ENCODE results near the gene DSCAML1.

DSCAML1 gene

GRCh38 chr11:117769533-117769932, 27.5 kb downstream of the DSCAML1 start:
- no peak for TF ChIP-seq CTCF (IDR thresholded peaks at IDR 0.05; ENCODE audit: low read depth, low read length)
- no peak for TF ChIP-seq EZH2phosphoT487 (IDR thresholded peaks at IDR 0.05; ENCODE audit: low read depth)
- no peak overlapping the region for H3K27ac ChIP-seq (ENCODE audit: low read length)
- no peaks in the 10 kb centered on the region for H3K9me3 ChIP-seq (ENCODE audit: insufficient read depth, low read length)
- H2AFZ ChIP-seq (ENCODE audit: low read depth, low read length) = no peak overlapping the region
- H3K4me1 ChIP-seq (ENCODE audit: low read length) = no peaks in the 10 kb centered on the region
- H3K79me2 ChIP-seq (ENCODE audit: low read length) = no peaks in the 10 kb centered on the region
- no peaks in the 10 kb centered on the region for H4K20me1 ChIP-seq (ENCODE audit: insufficient read depth, low read length)
- peaks cover 29% of the 10 kb centered on the region for H3K27me3 ChIP-seq (ENCODE audit: low read depth, low read length)
- H3K4me2 ChIP-seq (ENCODE audit: low read length) = no peak overlapping the region
- no peaks in the 10 kb centered on the region for H3K36me3 ChIP-seq (replicated peaks; ENCODE audit: low read depth, low read length)
- no peak overlapping the region for H3K9ac ChIP-seq (ENCODE audit: low read length)
- no peak overlapping the region for H3K4me3 ChIP-seq (ENCODE audit: low read length)

GRCh38 chr11:117768506-117768905, 28.5 kb downstream of the DSCAML1 start:
- Histone ChIP-seq H3K4me2 (ENCODE audit: low read length) (no peak overlapping the region), H2AFZ (ENCODE audit: low read depth, low read length) (no peak overlapping the region), H3K9ac (ENCODE audit: low read length) (no peak overlapping the region), H3K27me3 (ENCODE audit: low read depth, low read length) (peaks cover 28% of the 10 kb centered on the region), H3K27ac (ENCODE audit: low read length) (no peak overlapping the region), H3K9me3 (ENCODE audit: insufficient read depth, low read length) (no peaks in the 10 kb centered on the region), H3K36me3 (replicated peaks; ENCODE audit: low read depth, low read length) (no peaks in the 10 kb centered on the region), H3K4me1 (ENCODE audit: low read length) (no peaks in the 10 kb centered on the region), H3K79me2 (ENCODE audit: low read length) (no peaks in the 10 kb centered on the region), H3K4me3 (ENCODE audit: low read length) (no peak overlapping the region), H4K20me1 (ENCODE audit: insufficient read depth, low read length) (no peaks in the 10 kb centered on the region)
- TF ChIP-seq EZH2phosphoT487 (IDR thresholded peaks at IDR 0.05; ENCODE audit: low read depth) = no peak
- TF ChIP-seq CTCF (IDR thresholded peaks at IDR 0.05; ENCODE audit: low read depth, low read length) = no peak

- no peaks in the 10 kb centered on the region for H3K79me2 ChIP-seq (ENCODE audit: low read length)
- H3K27me3 ChIP-seq (ENCODE audit: low read depth, low read length) = peaks cover 32% of the 10 kb centered on the region
- no peaks in the 10 kb centered on the region for H3K36me3 ChIP-seq (replicated peaks; ENCODE audit: low read depth, low read length)
- no peaks in the 10 kb centered on the region for H4K20me1 ChIP-seq (ENCODE audit: insufficient read depth, low read length)
- H3K4me3 ChIP-seq (ENCODE audit: low read length) = no peak overlapping the region
- no peak overlapping the region for H3K4me2 ChIP-seq (ENCODE audit: low read length)
- no peaks in the 10 kb centered on the region for H3K9me3 ChIP-seq (ENCODE audit: insufficient read depth, low read length)
- H3K27ac ChIP-seq (ENCODE audit: low read length) = no peak overlapping the region
- no peak for TF ChIP-seq EZH2phosphoT487 (IDR thresholded peaks at IDR 0.05; ENCODE audit: low read depth)
- no peak for TF ChIP-seq CTCF (IDR thresholded peaks at IDR 0.05; ENCODE audit: low read depth, low read length)
- H2AFZ ChIP-seq (ENCODE audit: low read depth, low read length) = no peak overlapping the region
- H3K4me1 ChIP-seq (ENCODE audit: low read length) = no peaks in the 10 kb centered on the region
- H3K9ac ChIP-seq (ENCODE audit: low read length) = no peak overlapping the region
Observed at GRCh38 chr11:117767071-117767470, 29.9 kb downstream of the DSCAML1 start.

GRCh38 chr11:117766576-117766975, 30.4 kb downstream of the DSCAML1 start:
- H3K4me2 ChIP-seq (ENCODE audit: low read length) = no peak overlapping the region
- no peaks in the 10 kb centered on the region for H3K9me3 ChIP-seq (ENCODE audit: insufficient read depth, low read length)
- no peak overlapping the region for H3K4me3 ChIP-seq (ENCODE audit: low read length)
- no peaks in the 10 kb centered on the region for H3K4me1 ChIP-seq (ENCODE audit: low read length)
- H3K9ac ChIP-seq (ENCODE audit: low read length) = no peak overlapping the region
- no peaks in the 10 kb centered on the region for H3K36me3 ChIP-seq (replicated peaks; ENCODE audit: low read depth, low read length)
- H2AFZ ChIP-seq (ENCODE audit: low read depth, low read length) = no peak overlapping the region
- H3K79me2 ChIP-seq (ENCODE audit: low read length) = no peaks in the 10 kb centered on the region
- TF ChIP-seq CTCF (IDR thresholded peaks at IDR 0.05; ENCODE audit: low read depth, low read length) = no peak
- no peak for TF ChIP-seq EZH2phosphoT487 (IDR thresholded peaks at IDR 0.05; ENCODE audit: low read depth)
- H3K27ac ChIP-seq (ENCODE audit: low read length) = no peak overlapping the region
- peaks cover 32% of the 10 kb centered on the region for H3K27me3 ChIP-seq (ENCODE audit: low read depth, low read length)
- H4K20me1 ChIP-seq (ENCODE audit: insufficient read depth, low read length) = no peaks in the 10 kb centered on the region
